Endodermal cell (in vitro differentiated cells): Measurements from ENCODE around the gene PTGR3. TPM values are rescaled to one million over a fixed set of nuclear protein-coding genes. Genes with fewer than 3 reads are reported as not detected.

Source experiments
- DNase-seq: peaks from one replicate; pipeline ENCODE4 v3.0.0-alpha.2; 2017
- H3K27ac ChIP-seq: 2 replicates; pipeline ENCODE4 v1.5.1; 2013; ENCODE audit warnings: mild to moderate bottlenecking, low read depth, low read length, moderate library complexity
- H3K27me3 ChIP-seq: 2 replicates; pipeline ENCODE4 v1.6.1; 2013; ENCODE audit warnings: mild to moderate bottlenecking, low read length, moderate library complexity; ENCODE audit not compliant: insufficient read depth, control insufficient read depth, poor library complexity, severe bottlenecking
- H3K36me3 ChIP-seq: 2 replicates; pipeline ENCODE4 v1.7.0; 2013; ENCODE audit warnings: mild to moderate bottlenecking, low read length, moderate library complexity; ENCODE audit not compliant: control insufficient read depth, insufficient read depth
- H3K4me1 ChIP-seq: one replicate; pipeline ENCODE4 v1.7.0; 2013; ENCODE audit warnings: low read length; ENCODE audit not compliant: control insufficient read depth, insufficient read depth
- H3K4me3 ChIP-seq: 2 replicates; pipeline ENCODE4 v1.5.1; 2013; ENCODE audit warnings: mild to moderate bottlenecking, low read length, moderate library complexity
- H3K9ac ChIP-seq: 2 replicates; pipeline ENCODE4 v1.6.1; 2013; ENCODE audit warnings: mild to moderate bottlenecking, low read length, moderate library complexity; ENCODE audit not compliant: poor library complexity, severe bottlenecking; ENCODE audit errors: extremely low read depth
- H3K9me3 ChIP-seq: 2 replicates; pipeline ENCODE4 v1.6.1; 2013; ENCODE audit warnings: mild to moderate bottlenecking, low read length, moderate library complexity; ENCODE audit not compliant: control insufficient read depth
- H3K27ac Mint-ChIP-seq: 2 replicates; pipeline ENCODE4 v1.8.0; 2020; ENCODE audit warnings: mixed read lengths
- H3K27me3 Mint-ChIP-seq: 2 replicates; pipeline ENCODE4 v1.8.0; 2021; ENCODE audit warnings: mild to moderate bottlenecking, mixed read lengths; ENCODE audit not compliant: insufficient read depth
- H3K36me3 Mint-ChIP-seq: 2 replicates; pipeline ENCODE4 v1.8.0; 2020; ENCODE audit warnings: low read depth, mixed read lengths
- H3K4me1 Mint-ChIP-seq: 2 replicates; pipeline ENCODE4 v1.8.0; 2020; ENCODE audit warnings: mixed read lengths
- H3K4me3 Mint-ChIP-seq: 2 replicates; pipeline ENCODE4 v1.8.0; 2020; ENCODE audit warnings: mild to moderate bottlenecking, moderate library complexity, mixed read lengths
- H3K9me3 Mint-ChIP-seq: 2 replicates; pipeline ENCODE4 v1.8.0; 2020; ENCODE audit warnings: mild to moderate bottlenecking, mixed read lengths
- WGBS, 2 experiments: methylation state at CpG; one replicate each; pipeline versions ENCODE4 v1.1.5 to v1.1.7; 2013; ENCODE audit warnings: missing lambda C conversion rate in 2 of 2, mixed read lengths in 1 of 2; ENCODE audit not compliant: insufficient coverage in 1 of 2, insufficient read length in 1 of 2; 5-methylcytosine and 5-hydroxymethylcytosine counted together
- total RNA-seq, 2 donors: library from RNA; stranded (reverse); fragmentation: NEBNext Ultra II Directional in 1 of 2; extraction: Animal tissue kit (Norgen Biotek cat#: 25700) in 1 of 2; gene quantifications; 2 replicates in 1 of 2; 3 replicates in 1 of 2; pipeline ENCODE4 v1.2.1, GENCODE V29; 2021
- TF ChIP-seq, protein P1 (sequence below): fragments of 200-600 bp; sonication (generic); conservative IDR thresholded peaks from 2 replicates; pipeline ENCODE4 v1.5.0; 2021; ENCODE audit warnings: antibody characterized with exemption, mild to moderate bottlenecking

The PTGR3 gene
- total RNA-seq, 2 donors from 2014 or later = 12.2 to 13.3 TPM

DNA sequence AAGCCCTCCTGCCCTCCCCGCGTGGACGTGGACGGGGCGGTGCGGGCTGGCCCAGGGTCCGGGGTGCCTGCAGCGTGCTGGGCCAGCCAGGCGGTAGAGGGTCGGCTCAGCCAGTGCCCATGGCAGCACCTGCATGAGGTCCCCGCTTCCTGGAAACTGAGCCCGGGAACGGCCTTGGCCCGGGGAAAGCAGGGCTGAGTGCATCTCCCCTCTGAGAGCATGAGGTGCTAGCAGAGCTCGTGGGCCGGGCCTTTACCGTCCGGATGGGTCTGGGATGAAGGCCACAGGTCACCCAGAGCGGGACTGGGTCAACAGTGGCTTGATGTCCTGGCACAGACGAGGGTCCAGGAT lies 41.5 kb upstream of the PTGR3 start:
- TF ChIP-seq, protein P1, sequence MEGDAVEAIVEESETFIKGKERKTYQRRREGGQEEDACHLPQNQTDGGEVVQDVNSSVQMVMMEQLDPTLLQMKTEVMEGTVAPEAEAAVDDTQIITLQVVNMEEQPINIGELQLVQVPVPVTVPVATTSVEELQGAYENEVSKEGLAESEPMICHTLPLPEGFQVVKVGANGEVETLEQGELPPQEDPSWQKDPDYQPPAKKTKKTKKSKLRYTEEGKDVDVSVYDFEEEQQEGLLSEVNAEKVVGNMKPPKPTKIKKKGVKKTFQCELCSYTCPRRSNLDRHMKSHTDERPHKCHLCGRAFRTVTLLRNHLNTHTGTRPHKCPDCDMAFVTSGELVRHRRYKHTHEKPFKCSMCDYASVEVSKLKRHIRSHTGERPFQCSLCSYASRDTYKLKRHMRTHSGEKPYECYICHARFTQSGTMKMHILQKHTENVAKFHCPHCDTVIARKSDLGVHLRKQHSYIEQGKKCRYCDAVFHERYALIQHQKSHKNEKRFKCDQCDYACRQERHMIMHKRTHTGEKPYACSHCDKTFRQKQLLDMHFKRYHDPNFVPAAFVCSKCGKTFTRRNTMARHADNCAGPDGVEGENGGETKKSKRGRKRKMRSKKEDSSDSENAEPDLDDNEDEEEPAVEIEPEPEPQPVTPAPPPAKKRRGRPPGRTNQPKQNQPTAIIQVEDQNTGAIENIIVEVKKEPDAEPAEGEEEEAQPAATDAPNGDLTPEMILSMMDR = no peak
- Mint-ChIP-seq H3K4me1 (peaks cover 14% of the 10 kb centered on the region), H3K36me3 (no peaks in the 10 kb centered on the region), H3K9me3 (no peaks in the 10 kb centered on the region), H3K27me3 (no peaks in the 10 kb centered on the region), H3K4me3 (no peak overlapping the region), H3K27ac (no peak overlapping the region)
- Histone ChIP-seq H3K36me3 (no peaks in the 10 kb centered on the region), H3K4me3 (no peak overlapping the region), H3K9me3 (no peaks in the 10 kb centered on the region), H3K27me3 (no peaks in the 10 kb centered on the region), H3K9ac (no peak overlapping the region), H3K27ac (no peak overlapping the region), H3K4me1 (no peaks in the 10 kb centered on the region)
- DNase-seq = no peak
- 83 to 94% methylated on average over 4 to 20 of the region's 20 CpGs for WGBS, 2 experiments

DNA sequence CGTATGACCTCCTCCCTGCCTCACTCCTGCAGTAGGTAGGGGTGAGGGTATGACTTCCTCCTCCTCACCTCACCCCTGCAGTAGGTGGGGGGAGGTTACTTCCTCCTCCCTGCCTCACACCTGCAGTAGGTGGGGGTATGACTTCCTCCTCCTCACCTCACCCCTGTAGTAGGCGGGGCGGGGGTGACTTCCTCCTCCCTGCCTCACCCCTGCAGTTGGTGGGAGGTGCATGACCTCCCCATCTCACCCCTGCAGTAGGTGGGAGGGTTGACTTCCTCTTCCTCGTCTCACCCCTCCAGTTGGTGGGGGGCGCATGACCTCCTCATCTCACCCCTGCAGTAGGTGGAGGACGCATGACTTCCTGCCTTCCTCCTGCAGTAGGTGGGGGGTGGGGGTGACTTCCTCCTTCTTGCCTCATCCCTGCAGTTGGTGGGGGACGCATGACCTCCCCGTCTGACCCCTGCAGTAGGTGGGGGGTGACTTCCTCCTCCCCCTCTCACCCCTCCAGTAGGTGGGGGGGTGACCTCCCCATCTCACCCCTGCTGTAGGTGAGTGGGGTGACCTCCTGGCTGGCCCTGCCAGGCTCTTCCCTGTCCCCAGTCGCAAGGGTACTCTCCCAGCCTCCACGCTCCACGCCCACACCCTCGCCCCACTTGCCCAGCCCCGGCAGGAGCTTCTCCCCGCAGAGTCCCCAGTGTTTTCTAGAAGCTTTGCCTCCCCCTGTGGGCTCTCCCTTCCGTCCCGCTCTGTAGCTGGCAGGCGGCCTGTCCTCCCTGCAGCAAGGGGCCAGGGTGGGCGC lies 40.9 kb upstream of the PTGR3 start:
- WGBS, 2 experiments = 95% methylated on average over 11 of the region's 18 CpGs; no CpG with 5 or more reads in 1 of the 2 experiments
- TF ChIP-seq, protein P1 = no peak
- no peak overlapping the region for H3K4me3 ChIP-seq
- no peaks in the 10 kb centered on the region for H3K4me1 ChIP-seq
- H3K36me3 ChIP-seq = no peaks in the 10 kb centered on the region
- no peak overlapping the region for H3K9ac ChIP-seq
- Mint-ChIP-seq H3K27me3 (no peaks in the 10 kb centered on the region), H3K36me3 (no peaks in the 10 kb centered on the region), H3K4me3 (no peak overlapping the region), H3K27ac (no peak overlapping the region), H3K9me3 (no peaks in the 10 kb centered on the region), H3K4me1 (peaks cover 14% of the 10 kb centered on the region)
- H3K27ac ChIP-seq = no peak overlapping the region
- DNase-seq = no peak
- H3K27me3 ChIP-seq = no peaks in the 10 kb centered on the region
- no peaks in the 10 kb centered on the region for H3K9me3 ChIP-seq

DNA sequence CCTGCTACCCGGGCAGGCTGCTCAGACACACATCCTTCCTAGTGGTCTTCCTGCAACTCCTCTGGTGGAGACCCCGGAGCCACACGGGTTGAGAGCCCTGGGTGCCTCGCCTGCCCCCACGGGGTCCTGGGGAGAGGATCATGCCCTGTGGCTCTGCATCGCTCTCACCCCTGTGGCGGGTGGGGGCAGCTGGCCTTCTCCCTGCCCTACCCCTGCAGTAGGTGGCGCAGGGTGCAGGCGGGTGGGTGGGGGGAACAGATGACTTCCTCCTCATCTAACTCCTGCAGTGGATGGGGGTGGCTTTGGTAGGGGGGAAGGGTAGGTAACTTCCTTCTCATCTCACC lies 40.2 kb upstream of the PTGR3 start:
- DNase-seq = no peak
- H3K4me1 Mint-ChIP-seq = peaks cover 14% of the 10 kb centered on the region
- no peaks in the 10 kb centered on the region for H3K36me3 ChIP-seq
- H3K36me3 Mint-ChIP-seq = no peaks in the 10 kb centered on the region
- no peaks in the 10 kb centered on the region for H3K9me3 Mint-ChIP-seq
- TF ChIP-seq, protein P1 = no peak
- no peak overlapping the region for H3K4me3 Mint-ChIP-seq
- H3K9me3 ChIP-seq = no peaks in the 10 kb centered on the region
- no peak overlapping the region for H3K27ac Mint-ChIP-seq
- no peak overlapping the region for H3K27ac ChIP-seq
- no peak overlapping the region for H3K4me3 ChIP-seq
- no peaks in the 10 kb centered on the region for H3K27me3 ChIP-seq
- no peaks in the 10 kb centered on the region for H3K27me3 Mint-ChIP-seq
- WGBS, 2 experiments = 89% methylated on average over 7 of the region's 9 CpGs; no CpG with 5 or more reads in 1 of the 2 experiments
- H3K4me1 ChIP-seq = no peaks in the 10 kb centered on the region
- no peak overlapping the region for H3K9ac ChIP-seq
